Neuronal stem cell (in vitro differentiated cells): Measurements from ENCODE around the gene GIPC2. TPM values are rescaled to one million over a fixed set of nuclear protein-coding genes. Genes with fewer than 3 reads are reported as not detected.
A peak's percentile ranks its signal among the peaks of the same experiment; 100 is the strongest.
"Not testable (repeated sequence)": the region's sequence is repeated elsewhere in the genome, so short reads cannot be mapped to it uniquely, and the experiment has no call there.

Experiments used
- DNase-seq: peaks from one replicate; pipeline ENCODE4 v3.0.0-alpha.2; 2013; ENCODE audit warnings: low spot score
- H2AFZ ChIP-seq: one replicate; pipeline ENCODE4 v1.6.1; 2013; ENCODE audit warnings: mild to moderate bottlenecking, low read length, inconsistent platforms
- H2AK5ac ChIP-seq: 2 replicates; pipeline ENCODE4 v1.6.1; 2013; ENCODE audit warnings: low read depth, mild to moderate bottlenecking, inconsistent platforms, low read length, moderate library complexity, mixed read lengths
- H2BK120ac ChIP-seq: 2 replicates; pipeline ENCODE4 v1.6.1; 2013; ENCODE audit warnings: low read depth, mild to moderate bottlenecking, inconsistent platforms, low read length, moderate library complexity, mixed read lengths
- H2BK12ac ChIP-seq: one replicate; pipeline ENCODE4 v1.6.1; 2013; ENCODE audit warnings: low read length, inconsistent platforms
- H2BK15ac ChIP-seq: 2 replicates; pipeline ENCODE4 v1.6.1; 2013; ENCODE audit warnings: mild to moderate bottlenecking, low read length, inconsistent platforms, mixed read lengths
- H2BK5ac ChIP-seq: one replicate; pipeline ENCODE4 v1.6.1; 2013; ENCODE audit warnings: inconsistent platforms, mild to moderate bottlenecking, low read length, moderate library complexity
- H3K14ac ChIP-seq: one replicate; pipeline ENCODE4 v1.6.1; 2013; ENCODE audit warnings: low read length, inconsistent platforms
- H3K18ac ChIP-seq: 2 replicates; pipeline ENCODE4 v1.6.1; 2013; ENCODE audit warnings: low read length, inconsistent platforms
- H3K23ac ChIP-seq: 2 replicates; pipeline ENCODE4 v1.6.1; 2013; ENCODE audit warnings: low read depth, mild to moderate bottlenecking, mixed read lengths, low read length, inconsistent platforms; ENCODE audit not compliant: poor library complexity
- H3K27ac ChIP-seq: replicated peaks from 3 replicates; pipeline ENCODE4 v1.5.1; 2013; ENCODE audit warnings: low read length, inconsistent platforms
- H3K27me3 ChIP-seq, 3 experiments: 2 replicates each; pipeline ENCODE4 v1.6.1; 2013; ENCODE audit warnings: low read length in 3 of 3, mild to moderate bottlenecking in 2 of 3, inconsistent platforms in 1 of 3, low read depth in 1 of 3, mixed read lengths in 1 of 3, moderate library complexity in 1 of 3; ENCODE audit not compliant: control insufficient read depth in 3 of 3, insufficient read depth in 3 of 3
- H3K36me3 ChIP-seq, 2 donors: replicated peaks in 1 of 2; 2 replicates each; pipeline ENCODE4 v1.6.1; 2013; ENCODE audit warnings: low read length in 2 of 2; ENCODE audit not compliant: control insufficient read depth in 2 of 2, insufficient read depth in 2 of 2
- H3K4ac ChIP-seq: 2 replicates; pipeline ENCODE4 v1.6.1; 2013; ENCODE audit warnings: inconsistent platforms, mild to moderate bottlenecking, low read length, moderate library complexity
- H3K4me1 ChIP-seq, 2 donors: 1 replicate in 1 of 2; 2 replicates in 1 of 2; pipeline ENCODE4 v1.6.1; 2013; ENCODE audit warnings: low read length in 2 of 2, low read depth in 1 of 2; ENCODE audit not compliant: control insufficient read depth in 2 of 2, insufficient read depth in 1 of 2
- H3K4me2 ChIP-seq: one replicate; pipeline ENCODE4 v1.6.1; 2013; ENCODE audit warnings: mild to moderate bottlenecking, low read length, inconsistent platforms; ENCODE audit not compliant: insufficient read depth, poor library complexity, severe bottlenecking
- H3K4me3 ChIP-seq, 2 donors: 2 replicates each; pipeline ENCODE4 v1.5.1; 2013; ENCODE audit warnings: low read length in 2 of 2, mild to moderate bottlenecking in 2 of 2, inconsistent platforms in 1 of 2, moderate library complexity in 1 of 2
- H3K79me1 ChIP-seq: one replicate; pipeline ENCODE4 v1.6.1; 2013; ENCODE audit warnings: low read depth, mild to moderate bottlenecking, inconsistent platforms, low read length, moderate library complexity
- H3K9ac ChIP-seq: one replicate; pipeline ENCODE4 v1.6.1; 2013; ENCODE audit warnings: mild to moderate bottlenecking, low read depth, low read length, inconsistent platforms; ENCODE audit not compliant: poor library complexity
- H3K9me3 ChIP-seq, 2 donors: replicated peaks in 1 of 2; 2 replicates each; pipeline versions ENCODE3 to v1.6.1; 2013; ENCODE audit warnings: low read length in 2 of 2, mild to moderate bottlenecking in 2 of 2, inconsistent platforms in 1 of 2, low read depth in 1 of 2, mixed read lengths in 1 of 2, moderate library complexity in 1 of 2; ENCODE audit not compliant: control insufficient read depth in 2 of 2, insufficient read depth in 1 of 2
- H4K8ac ChIP-seq: one replicate; pipeline ENCODE4 v1.6.1; 2013; ENCODE audit warnings: low read depth, mild to moderate bottlenecking, inconsistent platforms, low read length, moderate library complexity
- H4K91ac ChIP-seq: one replicate; pipeline ENCODE4 v1.6.1; 2013; ENCODE audit warnings: low read length, low read depth, mild to moderate bottlenecking, inconsistent platforms; ENCODE audit not compliant: poor library complexity
- WGBS, 2 donors: extraction: QIAGEN DNeasy Blood & Tissue Kit; methylation state at CpG; one replicate each; pipeline ENCODE4 v1.1.7; 2013; ENCODE audit warnings: missing lambda C conversion rate in 2 of 2, mixed read lengths in 1 of 2; ENCODE audit not compliant: insufficient read length in 2 of 2, insufficient replicate concordance in 1 of 2; ENCODE audit errors: extremely low coverage in 2 of 2; 5-methylcytosine and 5-hydroxymethylcytosine counted together
- polyA plus RNA-seq, 2 experiments: library from polyadenylated mRNA; stranded (reverse); fragments of 200-250 nt; gene quantifications; one replicate each; pipeline ENCODE4 v1.2.3, GENCODE V29; 2013

The GIPC2 gene, protein sequence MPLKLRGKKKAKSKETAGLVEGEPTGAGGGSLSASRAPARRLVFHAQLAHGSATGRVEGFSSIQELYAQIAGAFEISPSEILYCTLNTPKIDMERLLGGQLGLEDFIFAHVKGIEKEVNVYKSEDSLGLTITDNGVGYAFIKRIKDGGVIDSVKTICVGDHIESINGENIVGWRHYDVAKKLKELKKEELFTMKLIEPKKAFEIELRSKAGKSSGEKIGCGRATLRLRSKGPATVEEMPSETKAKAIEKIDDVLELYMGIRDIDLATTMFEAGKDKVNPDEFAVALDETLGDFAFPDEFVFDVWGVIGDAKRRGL
- polyA plus RNA-seq (2013, experiment 1 of 2): not detected
- polyA plus RNA-seq (2013, experiment 2 of 2): not detected

DNA sequence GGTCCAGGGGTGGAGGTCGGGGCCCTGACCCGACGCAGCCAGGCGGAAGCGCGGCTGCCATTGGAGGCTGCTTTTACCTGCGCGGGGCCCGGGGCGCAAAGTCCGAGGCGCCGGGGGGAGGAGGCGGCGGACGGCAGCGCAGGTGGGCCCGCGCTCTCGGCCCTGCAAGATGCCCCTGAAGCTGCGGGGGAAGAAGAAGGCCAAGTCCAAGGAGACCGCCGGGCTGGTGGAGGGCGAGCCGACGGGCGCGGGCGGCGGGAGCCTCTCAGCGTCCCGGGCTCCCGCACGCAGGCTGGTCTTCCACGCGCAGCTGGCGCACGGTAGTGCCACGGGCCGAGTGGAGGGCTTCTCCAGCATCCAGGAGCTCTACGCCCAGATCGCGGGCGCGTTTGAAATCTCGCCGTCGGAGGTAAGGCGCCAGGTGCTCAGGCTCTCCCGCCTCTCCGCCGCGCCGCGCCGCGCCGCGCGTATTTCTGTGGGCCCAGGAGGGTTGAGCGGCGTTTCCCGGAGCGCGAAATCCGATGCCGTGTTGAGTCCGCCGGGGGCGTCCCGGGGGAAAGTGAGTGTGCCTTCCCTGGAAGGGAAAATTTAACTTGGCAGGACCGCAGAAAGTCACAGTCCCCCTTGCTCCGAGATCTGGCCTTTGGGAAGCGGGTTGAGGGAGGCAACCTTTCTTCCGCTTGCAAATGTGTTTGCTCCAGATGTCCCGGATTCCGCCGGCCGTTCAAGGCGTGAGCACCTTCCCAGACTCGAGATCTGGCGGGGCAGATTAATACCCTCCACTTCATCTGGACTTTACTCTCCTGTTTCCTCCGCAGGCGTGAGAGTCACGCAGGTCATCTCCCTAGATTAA is at the start of gene GIPC2:
Gene GIPC2, plus strand, starts transcription at position 41 of the 853 bp plus-strand sequence. Its CDS starts 129 bp downstream, at position 170.
- Histone ChIP-seq H3K79me1 (no peaks in the 10 kb centered on the region), H3K9ac (peak within 1 kb of the TSS; percentile 57), H3K4ac (no peak within 1 kb of the TSS), H3K4me3 (peak within 1 kb of the TSS; percentile 37 to 73), H3K27ac (no peak within 1 kb of the TSS), H4K91ac (no peak within 1 kb of the TSS), H4K8ac (no peak within 1 kb of the TSS), H2BK5ac (peak within 1 kb of the TSS; percentile 80), H3K14ac (no peak within 1 kb of the TSS), H2AFZ (peak within 1 kb of the TSS; percentile 93), H3K18ac (peak within 1 kb of the TSS; percentile 82), H3K9me3 (no peaks in the 10 kb centered on the region), H3K36me3 (no peaks in the 10 kb centered on the region), H2AK5ac (peak within 1 kb of the TSS; percentile 52), H2BK12ac (no peak within 1 kb of the TSS), H3K4me1 (no peaks in the 10 kb centered on the region), H3K27me3 (peaks cover 12 to 66% (median 42%) of the 10 kb centered on the region in 3 experiments), H3K4me2 (peak within 1 kb of the TSS; percentile 95), H2BK15ac (peak within 1 kb of the TSS; percentile 71), H2BK120ac (no peak within 1 kb of the TSS), H3K23ac (no peak within 1 kb of the TSS)
- WGBS, 2 donors: no CpG with 5 or more reads among the region's 85 CpGs
- peak; percentile 18 for DNase-seq

- no peak overlapping the region for H2BK15ac ChIP-seq
- no CpG with 5 or more reads among the region's 5 CpGs for WGBS, 2 donors
Measured at GRCh38 chr1:77996734-77997133, 49.0 kb upstream of the GIPC2 start.

GRCh38 chr1:78000536-78000935 is 45.2 kb upstream of the GIPC2 start:
- not testable (repeated sequence) for H2BK15ac ChIP-seq, DNase-seq, H3K9me3 ChIP-seq, H3K27me3 ChIP-seq, H4K91ac ChIP-seq, H3K79me1 ChIP-seq, H2AFZ ChIP-seq, H3K4me3 ChIP-seq, H3K27ac ChIP-seq, H2AK5ac ChIP-seq, H3K18ac ChIP-seq, H3K14ac ChIP-seq, H2BK120ac ChIP-seq, H3K23ac ChIP-seq, H3K4me2 ChIP-seq, H2BK12ac ChIP-seq, H4K8ac ChIP-seq, H3K4ac ChIP-seq, H3K9ac ChIP-seq, H2BK5ac ChIP-seq
- WGBS, 2 donors: no CpG with 5 or more reads among the region's 11 CpGs
- H3K36me3 ChIP-seq: peaks cover 3 to 13% of the 10 kb centered on the region in 2 donors
- peaks cover 0 to 13% of the 10 kb centered on the region in 2 donors for H3K4me1 ChIP-seq

More at GRCh38 chr1:77996734-77997133, 49.0 kb upstream of the GIPC2 start:
- H3K27me3 ChIP-seq: no peaks in the 10 kb centered on the region
- H2AFZ ChIP-seq: no peak overlapping the region
- peaks cover 4% of the 10 kb centered on the region for H3K79me1 ChIP-seq
- no peak overlapping the region for H3K4me2 ChIP-seq
- DNase-seq: no peak
- H2BK120ac ChIP-seq: no peak overlapping the region
- no peak overlapping the region for H3K14ac ChIP-seq
- H3K27ac ChIP-seq: no peak overlapping the region
- H3K18ac ChIP-seq: no peak overlapping the region
- H3K9me3 ChIP-seq: peaks cover 0 to 1% of the 10 kb centered on the region in 2 donors
- H3K4me3 ChIP-seq: no peak overlapping the region
- H2BK5ac ChIP-seq: no peak overlapping the region
- no peaks in the 10 kb centered on the region for H3K4me1 ChIP-seq
- no peak overlapping the region for H2AK5ac ChIP-seq
- H3K4ac ChIP-seq: no peak overlapping the region
- H2BK12ac ChIP-seq: no peak overlapping the region
- no peak overlapping the region for H3K9ac ChIP-seq
- no peak overlapping the region for H4K8ac ChIP-seq
- no peak overlapping the region for H4K91ac ChIP-seq
- H3K23ac ChIP-seq: no peak overlapping the region
- peaks cover 5 to 48% of the 10 kb centered on the region in 2 donors for H3K36me3 ChIP-seq
